ENCODE data around the gene EFCC1. TPM values are rescaled to one million over a fixed set of nuclear protein-coding genes. Genes with fewer than 3 reads are reported as not detected.

EFCC1 gene
- total and polyA plus RNA-seq, 2 of the 8 experiments (the other 6 are each of a cell fraction or from before 2014, with no cell fraction given): 0.14 to 0.37 TPM

DNA sequence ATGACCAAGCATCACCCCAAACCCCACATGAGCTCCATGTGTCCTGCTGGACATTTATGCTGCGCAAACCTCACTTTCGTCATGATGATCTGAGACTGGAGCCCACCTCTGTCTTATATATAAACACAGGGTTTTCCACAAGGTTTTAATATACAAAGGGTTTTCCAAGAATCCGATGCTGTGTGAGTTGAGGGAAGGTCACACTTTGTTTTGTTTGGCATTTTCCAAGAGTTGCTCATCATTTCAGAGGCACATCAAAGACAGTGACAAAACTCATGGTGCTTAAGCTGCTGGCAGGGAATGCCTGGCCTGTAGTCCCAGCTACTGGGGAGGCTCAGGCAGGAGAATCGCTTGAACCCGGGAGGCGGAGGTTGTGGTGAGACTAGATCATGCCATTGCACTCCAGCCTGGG, 20.0 kb downstream of the EFCC1 start:
- H3K4ac ChIP-seq (replicated peaks; ENCODE audit: insufficient read length, low read depth, low read length): no peak overlapping the region
- no peak overlapping the region for H2BK15ac ChIP-seq (ENCODE audit: low read length)
- peaks cover 0 to 2% (median 0%) of the 10 kb centered on the region in 4 experiments; a peak in 1 of 7 replicates for H3K4me1 ChIP-seq (replicated peaks in 1 of 4; ENCODE audit: control insufficient read depth in 3 of 4, insufficient read depth in 4 of 4, low read length in 3 of 4)
- H4K5ac ChIP-seq (ENCODE audit: insufficient read length, low read depth, low read length): no peak overlapping the region
- no peaks in the 10 kb centered on the region for H3K23me2 ChIP-seq (ENCODE audit: low read depth, low read length)
- no peaks in the 10 kb centered on the region for H3K79me2 ChIP-seq (ENCODE audit: control insufficient read depth in 1 of 2, insufficient read depth in 2 of 2, low read length in 2 of 2)
- no peak overlapping the region for H2BK20ac ChIP-seq (ENCODE audit: low read length)
- H3K79me1 ChIP-seq (ENCODE audit: low read depth, low read length): no peaks in the 10 kb centered on the region
- H3K27me3 ChIP-seq (replicated peaks in 1 of 4; ENCODE audit: control insufficient read depth in 3 of 4, extremely low read depth in 1 of 4, insufficient read depth in 3 of 4, low read length in 3 of 4): peaks cover 0 to 14% (median 9%) of the 10 kb centered on the region in 4 experiments; a peak in 6 of 7 replicates
- no peak overlapping the region for H3K56ac ChIP-seq (replicated peaks; ENCODE audit: insufficient read length, low read depth, low read length)
- no peak overlapping the region for H3K9ac ChIP-seq (replicated peaks in 1 of 4; ENCODE audit: extremely low read depth in 1 of 4, low read depth in 3 of 4, low read length in 3 of 4)
- H3K23ac ChIP-seq (ENCODE audit: insufficient read length): no peak overlapping the region
- no peak overlapping the region for H2AFZ ChIP-seq (ENCODE audit: low read length)
- no peak overlapping the region for H3K4me2 ChIP-seq (ENCODE audit: insufficient read depth in 1 of 2, low read depth in 2 of 2, low read length in 2 of 2)
- no peak overlapping the region for H3K14ac ChIP-seq (ENCODE audit: insufficient read length)
- H2BK5ac ChIP-seq (ENCODE audit: low read depth, low read length): no peak overlapping the region
- H4K20me1 ChIP-seq (replicated peaks in 1 of 2; ENCODE audit: control insufficient read depth in 1 of 2, insufficient read depth in 2 of 2, low read length in 2 of 2): no peaks in the 10 kb centered on the region
- CTCF ChIA-PET (ENCODE audit: partially characterized antibody): interaction anchor here (0.6 to 10.0 kb wide), 5 partner anchors 12 to 51 kb away, joined by 3 to 58 read pairs (median 3); no protein-coding TSS in a partner anchor
- H4K8ac ChIP-seq (ENCODE audit: extremely low read depth, insufficient read depth, low read length): no peak overlapping the region
- no peak overlapping the region for H2BK12ac ChIP-seq (ENCODE audit: low read depth, low read length)
- H4K91ac ChIP-seq (replicated peaks; ENCODE audit: insufficient read length, low read length): no peak overlapping the region
- DNase-seq (ENCODE audit: low read depth in 1 of 2, low spot score in 2 of 2): no peak
- H3K4me3 ChIP-seq (ENCODE audit: extremely low read depth in 1 of 4, insufficient read depth in 2 of 4, low read depth in 3 of 4, low read length in 4 of 4): no peak overlapping the region
- no peak for FAIRE-seq
- no peak overlapping the region for H3K18ac ChIP-seq (ENCODE audit: extremely low read depth, low read length)
- whole genome bisulfite sequencing, 2 experiments (ENCODE audit: extremely low coverage in 1 of 2, insufficient coverage in 1 of 2, insufficient read length in 1 of 2, insufficient replicate concordance in 2 of 2, low coverage in 1 of 2, low lambda C conversion rate in 2 of 2, missing lambda C conversion rate in 1 of 2): 87% methylated on average over 6 of the region's 6 CpGs; no CpG with 5 or more reads in 1 of the 2 experiments
- no peak overlapping the region for H3K27ac ChIP-seq (ENCODE audit: low read depth, low read length)
- H2BK120ac ChIP-seq (replicated peaks; ENCODE audit: low read depth, low read length): no peak overlapping the region
- POLR2A ChIA-PET (ENCODE audit: partially characterized antibody): interaction anchor here (1.4 to 1.7 kb wide), 2 partner anchors 11 to 51 kb away, joined by 3 to 7 read pairs; no protein-coding TSS in a partner anchor
- TF ChIP-seq E2F6 (IDR thresholded peaks at IDR 0.05) (no peak), BRCA1 (IDR thresholded peaks at IDR 0.05; ENCODE audit: low read depth, low read length) (no peak), GTF2F1 (IDR thresholded peaks at IDR 0.05; ENCODE audit: borderline replicate concordance, low read depth, low read length) (no peak), SIRT6 (IDR thresholded peaks at IDR 0.05; ENCODE audit: low read length) (no peak), GABPA (IDR thresholded peaks at IDR 0.05; ENCODE audit: borderline replicate concordance, insufficient read depth, low read length) (no peak), NANOG (IDR thresholded peaks at IDR 0.05; ENCODE audit: insufficient read depth, low read depth, low read length, poor library complexity, severe bottlenecking) (no peak)
- no peaks in the 10 kb centered on the region for H3K36me3 ChIP-seq (ENCODE audit: control insufficient read depth in 2 of 4, insufficient read depth in 4 of 4, low read length in 3 of 4)
- H3K9me3 ChIP-seq (ENCODE audit: insufficient read depth in 2 of 2, low read depth in 1 of 2, low read length in 1 of 2): no peaks in the 10 kb centered on the region
- H2AK5ac ChIP-seq (ENCODE audit: low read depth, low read length): no peak overlapping the region
